Calu3 (cell line): ENCODE data around the gene HSPH1. TPM values are rescaled to one million over a fixed set of nuclear protein-coding genes. Genes with fewer than 3 reads are reported as not detected.

Experiments used
- BruUV-seq: library from RNA; stranded (reverse); fragments of 400-500 nt; replicated peaks from 2 replicates; lab custom pipeline; 2021; lab: Mats Ljungman, UMichigan
- CTCF ChIA-PET: fragments of 300-600 bp; sonication (Branson Sonifier 250); formaldehyde crosslinking; loops from one replicate; lab custom pipeline; 2022; ENCODE audit warnings: antibody characterized with exemption; lab: Charles Lee
- DNase-seq: peaks from one replicate; pipeline ENCODE4 v3.0.0; 2022
- H3K27ac Mint-ChIP-seq: one replicate; pipeline ENCODE4 v1.8.0; 2022; ENCODE audit warnings: mixed read lengths; ENCODE audit not compliant: unreplicated experiment
- H3K27me3 Mint-ChIP-seq: one replicate; pipeline ENCODE4 v1.8.0; 2022; ENCODE audit warnings: mixed read lengths; ENCODE audit not compliant: unreplicated experiment
- H3K36me3 Mint-ChIP-seq: one replicate; pipeline ENCODE4 v1.8.0; 2022; ENCODE audit warnings: mild to moderate bottlenecking, moderate library complexity, mixed read lengths; ENCODE audit not compliant: insufficient read depth, unreplicated experiment
- H3K4me1 Mint-ChIP-seq: one replicate; pipeline ENCODE4 v1.8.0; 2022; ENCODE audit warnings: mild to moderate bottlenecking, low read depth, mixed read lengths; ENCODE audit not compliant: unreplicated experiment
- H3K4me3 Mint-ChIP-seq: one replicate; pipeline ENCODE4 v1.8.0; 2022; ENCODE audit warnings: mild to moderate bottlenecking, low read depth, moderate library complexity, mixed read lengths; ENCODE audit not compliant: unreplicated experiment
- H3K9me3 Mint-ChIP-seq: one replicate; pipeline ENCODE4 v1.8.0; 2022; ENCODE audit warnings: low read depth, mixed read lengths; ENCODE audit not compliant: unreplicated experiment
- CTCF ChIP-seq: fragments of 200-600 bp; IDR thresholded peaks from one replicate; pipeline ENCODE4 v1.8.0; 2022; ENCODE audit warnings: antibody characterized with exemption; ENCODE audit not compliant: unreplicated experiment
- intact Hi-C: fragments of 100-400 bp; cut with micrococcal nuclease; formaldehyde crosslinking; loops from one replicate; pipeline ENCODE4 v1.10.0; 2022; ENCODE audit not compliant: unreplicated experiment
- total RNA-seq: library from RNA; stranded (reverse); gene quantifications from 2 replicates; pipeline ENCODE4 v1.2.3, GENCODE V29; 2022

Gene HSPH1
- total RNA-seq, 1 experiment from 2014 or later: 216 TPM

GRCh38 chr13:31122143-31122542 is 39.6 kb downstream of the HSPH1 start:
- CTCF ChIA-PET: no interaction called here

GRCh38 chr13:31121379-31122140 is 40.1 kb downstream of the HSPH1 start:
- H3K36me3 Mint-ChIP-seq: peaks cover 5% of the 10 kb centered on the region
- H3K9me3 Mint-ChIP-seq: no peaks in the 10 kb centered on the region
- intact Hi-C loops: no loop called here
- no peak overlapping the region for H3K4me3 Mint-ChIP-seq
- H3K27me3 Mint-ChIP-seq: peaks cover 85% of the 10 kb centered on the region
- no peak overlapping the region for H3K27ac Mint-ChIP-seq
- BruUV-seq: no TSS peak
- TF ChIP-seq CTCF: no peak
- H3K4me1 Mint-ChIP-seq: no peaks in the 10 kb centered on the region
- CTCF ChIA-PET: no interaction called here
- DNase-seq: no peak

More at GRCh38 chr13:31122143-31122542, 39.6 kb downstream of the HSPH1 start:
- no peak overlapping the region for H3K4me3 Mint-ChIP-seq
- H3K9me3 Mint-ChIP-seq: no peaks in the 10 kb centered on the region
- DNase-seq: no peak
- peaks cover 5% of the 10 kb centered on the region for H3K36me3 Mint-ChIP-seq
- no peaks in the 10 kb centered on the region for H3K4me1 Mint-ChIP-seq
- peaks cover 85% of the 10 kb centered on the region for H3K27me3 Mint-ChIP-seq
- BruUV-seq: no TSS peak
- TF ChIP-seq CTCF: no peak
- intact Hi-C loops: no loop called here
- H3K27ac Mint-ChIP-seq: no peak overlapping the region

- BruUV-seq: no TSS peak
- Mint-ChIP-seq H3K4me3 (no peak overlapping the region), H3K36me3 (peaks cover 5% of the 10 kb centered on the region), H3K27me3 (peaks cover 83% of the 10 kb centered on the region), H3K4me1 (no peaks in the 10 kb centered on the region), H3K27ac (no peak overlapping the region), H3K9me3 (no peaks in the 10 kb centered on the region)
- intact Hi-C loops: no loop called here
- DNase-seq: no peak
- CTCF ChIA-PET: no interaction called here
- no peak for TF ChIP-seq CTCF
Measured at GRCh38 chr13:31119966-31120700, 41.6 kb downstream of the HSPH1 start.

GRCh38 chr13:31119526-31119925 is 42.2 kb downstream of the HSPH1 start:
- H3K4me3 Mint-ChIP-seq: no peak overlapping the region
- DNase-seq: no peak
- H3K27me3 Mint-ChIP-seq: peaks cover 83% of the 10 kb centered on the region
- H3K4me1 Mint-ChIP-seq: no peaks in the 10 kb centered on the region
- no peak for TF ChIP-seq CTCF
- no TSS peak for BruUV-seq
- CTCF ChIA-PET: interaction anchor here (0.6 kb wide), 1 partner anchor 973 kb away, joined by 4 read pairs; no protein-coding TSS in a partner anchor
- intact Hi-C loops: no loop called here
- peaks cover 5% of the 10 kb centered on the region for H3K36me3 Mint-ChIP-seq
- H3K9me3 Mint-ChIP-seq: no peaks in the 10 kb centered on the region
- H3K27ac Mint-ChIP-seq: no peak overlapping the region
